Measurements from ENCODE around the gene GALNT14. TPM values are rescaled to one million over a fixed set of nuclear protein-coding genes. Genes with fewer than 3 reads are reported as not detected.

GALNT14 gene
- total and polyA plus RNA-seq, 2 donors (not counting 1 experiment from before 2014, with no cell fraction given): 0.15 to 0.83 TPM

- Histone ChIP-seq H4K20me1 (ENCODE audit: control insufficient read depth, extremely low read depth, insufficient read depth, low read length) (no peaks in the 10 kb centered on the region), H3K4me3 (replicated peaks in 1 of 4; ENCODE audit: control extremely low read depth in 1 of 4, insufficient read depth in 1 of 4, low read depth in 3 of 4, low read length in 4 of 4) (no peak overlapping the region), H3K4me1 (ENCODE audit: control insufficient read depth, extremely low read depth, insufficient read depth, low read length) (no peaks in the 10 kb centered on the region), H3K4me2 (ENCODE audit: extremely low read depth, insufficient read depth, low read length) (no peak overlapping the region), H2AFZ (ENCODE audit: low read length) (no peak overlapping the region), H3K27ac (ENCODE audit: insufficient read depth, low read length) (no peak overlapping the region), H3K9me3 (ENCODE audit: control insufficient read depth, insufficient read depth, low read depth, low read length) (no peaks in the 10 kb centered on the region), H3K36me3 (ENCODE audit: control insufficient read depth, insufficient read depth, low read length) (no peaks in the 10 kb centered on the region), H3K79me2 (ENCODE audit: control insufficient read depth, insufficient read depth, low read length) (no peaks in the 10 kb centered on the region), H3K9ac (ENCODE audit: insufficient read depth, low read length) (no peak overlapping the region), H3K27me3 (ENCODE audit: control insufficient read depth, insufficient read depth, low read length) (peaks cover 2% of the 10 kb centered on the region)
- no peak for DNase-seq (ENCODE audit: low read depth in 2 of 2)
- TF ChIP-seq CTCF (conservative IDR thresholded peaks at IDR 0.05 in 1 of 2, IDR thresholded peaks at IDR 0.05 in 1 of 2; ENCODE audit: low read depth in 1 of 2, low read length in 2 of 2): no peak
- no peak for TF ChIP-seq EZH2 (IDR thresholded peaks at IDR 0.05; ENCODE audit: low read length, missing control alignments)
Observed at GRCh38 chr2:31129375-31130171, 8.7 kb downstream of the GALNT14 start.

- H3K9me3 ChIP-seq (ENCODE audit: control insufficient read depth, insufficient read depth, low read depth, low read length): no peaks in the 10 kb centered on the region
- DNase-seq (ENCODE audit: low read depth in 2 of 2): no peak
- no peak overlapping the region for H3K4me2 ChIP-seq (ENCODE audit: extremely low read depth, insufficient read depth, low read length)
- no peaks in the 10 kb centered on the region for H3K27me3 ChIP-seq (ENCODE audit: control insufficient read depth, insufficient read depth, low read length)
- H3K27ac ChIP-seq (ENCODE audit: insufficient read depth, low read length): no peak overlapping the region
- no peak for TF ChIP-seq EZH2 (IDR thresholded peaks at IDR 0.05; ENCODE audit: low read length, missing control alignments)
- no peak for TF ChIP-seq CTCF (conservative IDR thresholded peaks at IDR 0.05 in 1 of 2, IDR thresholded peaks at IDR 0.05 in 1 of 2; ENCODE audit: low read depth in 1 of 2, low read length in 2 of 2)
- H4K20me1 ChIP-seq (ENCODE audit: control insufficient read depth, extremely low read depth, insufficient read depth, low read length): no peaks in the 10 kb centered on the region
- H2AFZ ChIP-seq (ENCODE audit: low read length): no peak overlapping the region
- H3K36me3 ChIP-seq (ENCODE audit: control insufficient read depth, insufficient read depth, low read length): no peaks in the 10 kb centered on the region
- H3K4me1 ChIP-seq (ENCODE audit: control insufficient read depth, extremely low read depth, insufficient read depth, low read length): no peaks in the 10 kb centered on the region
- no peak overlapping the region for H3K9ac ChIP-seq (ENCODE audit: insufficient read depth, low read length)
- H3K79me2 ChIP-seq (ENCODE audit: control insufficient read depth, insufficient read depth, low read length): no peaks in the 10 kb centered on the region
- H3K4me3 ChIP-seq (replicated peaks in 1 of 4; ENCODE audit: control extremely low read depth in 1 of 4, insufficient read depth in 1 of 4, low read depth in 3 of 4, low read length in 4 of 4): no peak overlapping the region
Observed at GRCh38 chr2:31127931-31128330, 10.3 kb downstream of the GALNT14 start.

GRCh38 chr2:31125918-31126695 is 12.1 kb downstream of the GALNT14 start:
- no peaks in the 10 kb centered on the region for H3K27me3 ChIP-seq (ENCODE audit: control insufficient read depth, insufficient read depth, low read length)
- no peaks in the 10 kb centered on the region for H3K9me3 ChIP-seq (ENCODE audit: control insufficient read depth, insufficient read depth, low read depth, low read length)
- H3K36me3 ChIP-seq (ENCODE audit: control insufficient read depth, insufficient read depth, low read length): no peaks in the 10 kb centered on the region
- no peak overlapping the region for H3K27ac ChIP-seq (ENCODE audit: insufficient read depth, low read length)
- no peaks in the 10 kb centered on the region for H3K79me2 ChIP-seq (ENCODE audit: control insufficient read depth, insufficient read depth, low read length)
- no peaks in the 10 kb centered on the region for H4K20me1 ChIP-seq (ENCODE audit: control insufficient read depth, extremely low read depth, insufficient read depth, low read length)
- H2AFZ ChIP-seq (ENCODE audit: low read length): no peak overlapping the region
- H3K4me2 ChIP-seq (ENCODE audit: extremely low read depth, insufficient read depth, low read length): no peak overlapping the region
- H3K4me3 ChIP-seq (replicated peaks in 1 of 4; ENCODE audit: control extremely low read depth in 1 of 4, insufficient read depth in 1 of 4, low read depth in 3 of 4, low read length in 4 of 4): no peak overlapping the region
- no peaks in the 10 kb centered on the region for H3K4me1 ChIP-seq (ENCODE audit: control insufficient read depth, extremely low read depth, insufficient read depth, low read length)
- TF ChIP-seq CTCF (conservative IDR thresholded peaks at IDR 0.05 in 1 of 2, IDR thresholded peaks at IDR 0.05 in 1 of 2; ENCODE audit: low read depth in 1 of 2, low read length in 2 of 2): no peak
- no peak for TF ChIP-seq EZH2 (IDR thresholded peaks at IDR 0.05; ENCODE audit: low read length, missing control alignments)
- no peak overlapping the region for H3K9ac ChIP-seq (ENCODE audit: insufficient read depth, low read length)
- no peak for DNase-seq (ENCODE audit: low read depth in 2 of 2)

Measured in fibroblast of lung (primary cell).